MG63 (cell line): ENCODE measurements around the gene ERN1. TPM values are rescaled to one million over a fixed set of nuclear protein-coding genes. Genes with fewer than 3 reads are reported as not detected.
"Not testable (repeated sequence)": the region's sequence is repeated elsewhere in the genome, so short reads cannot be mapped to it uniquely, and the experiment has no call there.

Source experiments
- DNase-seq: peaks from one replicate; pipeline ENCODE4 v3.0.0-alpha.2; 2020
- H3K27me3 ChIP-seq: fragments of 250-450 bp; sonication (Bioruptor Pico); 2 replicates; pipeline ENCODE4 v1.5.1; 2020; ENCODE audit warnings: mild to moderate bottlenecking, moderate library complexity
- H3K36me3 ChIP-seq: fragments of 250-450 bp; sonication (Bioruptor Pico); 2 replicates; pipeline ENCODE4 v1.5.1; 2020; ENCODE audit warnings: mild to moderate bottlenecking, moderate library complexity
- H3K4me3 ChIP-seq: fragments of 250-450 bp; sonication (Bioruptor Pico); 2 replicates; pipeline ENCODE4 v1.5.1; 2020; ENCODE audit warnings: mild to moderate bottlenecking, moderate library complexity
- H3K9me3 ChIP-seq: fragments of 250-450 bp; sonication (Bioruptor Pico); 2 replicates; pipeline ENCODE4 v1.5.1; 2020; ENCODE audit warnings: mild to moderate bottlenecking, moderate library complexity
- total RNA-seq: library from RNA; depleted of rRNA; stranded (reverse); fragments of >200 nt; shearing (Covaris generic); gene quantifications from 2 replicates; pipeline ENCODE4 v1.2.3, GENCODE V29; 2014; ENCODE audit warnings: low replicate concordance; rRNA removed

ERN1 gene
- total RNA-seq = 3.0 and 6.9 TPM in 2 replicates

GRCh38 chr17:64129765-64130558 lies at the start of gene ERN1:
Gene ERN1 (minus strand): TSS chr17:64130144. CDS start chr17:64130029, 115 bp downstream.
- Histone ChIP-seq H3K9me3 (no peaks in the 10 kb centered on the region), H3K27me3 (no peaks in the 10 kb centered on the region), H3K36me3 (no peaks in the 10 kb centered on the region), H3K4me3 (peak within 1 kb of the TSS; percentile 73)
- DNase-seq = peak; percentile 92

GRCh38 chr17:64179024-64179423 lies 49.1 kb upstream of the ERN1 start:
- H3K36me3 ChIP-seq, H3K4me3 ChIP-seq: not testable (repeated sequence)

GRCh38 chr17:64178011-64178825 lies 48.3 kb upstream of the ERN1 start:
- H3K27me3 ChIP-seq = no peaks in the 10 kb centered on the region
- H3K9me3 ChIP-seq = no peaks in the 10 kb centered on the region
- no peaks in the 10 kb centered on the region; the same call in 1 of the 2 replicates for H3K36me3 ChIP-seq
- H3K4me3 ChIP-seq = no peak overlapping the region
- DNase-seq = no peak

More at GRCh38 chr17:64179024-64179423, 49.1 kb upstream of the ERN1 start:
- not testable (repeated sequence) for H3K27me3 ChIP-seq, DNase-seq, H3K9me3 ChIP-seq

GRCh38 chr17:64177311-64178010 lies 47.5 kb upstream of the ERN1 start:
- Histone ChIP-seq H3K36me3 (no peaks in the 10 kb centered on the region; the same call in 1 of the 2 replicates), H3K9me3 (no peaks in the 10 kb centered on the region), H3K27me3 (no peaks in the 10 kb centered on the region), H3K4me3 (no peak overlapping the region)
- no peak for DNase-seq

- H3K36me3 ChIP-seq = no peaks in the 10 kb centered on the region; the same call in 1 of the 2 replicates
- no peak overlapping the region for H3K4me3 ChIP-seq
- no peaks in the 10 kb centered on the region for H3K9me3 ChIP-seq
- H3K27me3 ChIP-seq = no peaks in the 10 kb centered on the region
- DNase-seq = no peak
These were observed 46.6 kb upstream of the ERN1 start for GRCh38 chr17:64176556-64176955.

GRCh38 chr17:64174686-64175456 lies 44.9 kb upstream of the ERN1 start:
- H3K27me3 ChIP-seq = no peaks in the 10 kb centered on the region
- no peak for DNase-seq
- H3K9me3 ChIP-seq = no peaks in the 10 kb centered on the region
- peaks cover 5% of the 10 kb centered on the region for H3K36me3 ChIP-seq
- H3K4me3 ChIP-seq = no peak overlapping the region

GRCh38 chr17:64173646-64174045 lies 43.7 kb upstream of the ERN1 start:
- no peak for DNase-seq
- Histone ChIP-seq H3K9me3 (no peaks in the 10 kb centered on the region), H3K36me3 (peaks cover 5% of the 10 kb centered on the region), H3K27me3 (no peaks in the 10 kb centered on the region), H3K4me3 (no peak overlapping the region)

- H3K27me3 ChIP-seq = no peaks in the 10 kb centered on the region
- no peak for DNase-seq
- peaks cover 5% of the 10 kb centered on the region for H3K36me3 ChIP-seq
- H3K9me3 ChIP-seq = no peaks in the 10 kb centered on the region
- no peak overlapping the region for H3K4me3 ChIP-seq
These were observed 42.6 kb upstream of the ERN1 start for GRCh38 chr17:64172510-64172909.

GRCh38 chr17:64171041-64171440 lies 41.1 kb upstream of the ERN1 start:
- no peaks in the 10 kb centered on the region for H3K27me3 ChIP-seq
- no peak overlapping the region for H3K4me3 ChIP-seq
- H3K36me3 ChIP-seq = peaks cover 5% of the 10 kb centered on the region
- no peaks in the 10 kb centered on the region for H3K9me3 ChIP-seq
- no peak for DNase-seq

- DNase-seq = no peak
- no peaks in the 10 kb centered on the region for H3K27me3 ChIP-seq
- H3K36me3 ChIP-seq = peaks cover 5% of the 10 kb centered on the region
- H3K4me3 ChIP-seq = no peak overlapping the region
- no peaks in the 10 kb centered on the region for H3K9me3 ChIP-seq
These were observed 40.3 kb upstream of the ERN1 start for GRCh38 chr17:64170286-64170685.

- not testable (repeated sequence) for H3K36me3 ChIP-seq, DNase-seq, H3K4me3 ChIP-seq, H3K9me3 ChIP-seq, H3K27me3 ChIP-seq
These were observed 37.7 kb upstream of the ERN1 start for GRCh38 chr17:64167666-64168065.

- no peak for DNase-seq
- no peak overlapping the region for H3K4me3 ChIP-seq
- H3K9me3 ChIP-seq = no peaks in the 10 kb centered on the region
- peaks cover 5% of the 10 kb centered on the region for H3K36me3 ChIP-seq
- H3K27me3 ChIP-seq = no peaks in the 10 kb centered on the region
These were observed 36.9 kb upstream of the ERN1 start for GRCh38 chr17:64166876-64167275.

- Histone ChIP-seq H3K4me3 (no peak overlapping the region), H3K9me3 (no peaks in the 10 kb centered on the region), H3K27me3 (no peaks in the 10 kb centered on the region), H3K36me3 (no peaks in the 10 kb centered on the region; the same call in 1 of the 2 replicates)
- no peak for DNase-seq
These were observed 35.4 kb upstream of the ERN1 start for GRCh38 chr17:64165347-64165746.

- no peaks in the 10 kb centered on the region for H3K27me3 ChIP-seq
- no peaks in the 10 kb centered on the region; the same call in 1 of the 2 replicates for H3K36me3 ChIP-seq
- DNase-seq = no peak
- H3K4me3 ChIP-seq = no peak overlapping the region
- H3K9me3 ChIP-seq = no peaks in the 10 kb centered on the region
These were observed 34.8 kb upstream of the ERN1 start for GRCh38 chr17:64164596-64165285.

- Histone ChIP-seq H3K4me3 (no peak overlapping the region), H3K9me3 (no peaks in the 10 kb centered on the region), H3K36me3 (no peaks in the 10 kb centered on the region; the same call in 1 of the 2 replicates), H3K27me3 (no peaks in the 10 kb centered on the region)
- DNase-seq = no peak
These were observed 33.5 kb upstream of the ERN1 start for GRCh38 chr17:64163468-64163867.

GRCh38 chr17:64162554-64162953 lies 32.6 kb upstream of the ERN1 start:
- H3K27me3 ChIP-seq = no peaks in the 10 kb centered on the region
- H3K4me3 ChIP-seq = no peak overlapping the region
- H3K36me3 ChIP-seq = no peaks in the 10 kb centered on the region; the same call in 1 of the 2 replicates
- H3K9me3 ChIP-seq = no peaks in the 10 kb centered on the region
- DNase-seq = no peak
